ENCODE results near the gene RFX7. TPM values are rescaled to one million over a fixed set of nuclear protein-coding genes. Genes with fewer than 3 reads are reported as not detected.

Gene RFX7
- total and polyA plus RNA-seq, 2 donors (not counting 1 experiment from before 2014, with no cell fraction given) = 6.6 to 44.8 TPM

GRCh38 chr15:56051676-56052075 lies 192.0 kb downstream of the RFX7 start:
- Histone ChIP-seq H3K27ac (ENCODE audit: low read length in 2 of 2) (no peak overlapping the region), H3K4me2 (replicated peaks; ENCODE audit: low read depth, low read length, poor library complexity, severe bottlenecking) (no peak overlapping the region), H2AFZ (ENCODE audit: insufficient read depth, low read depth, low read length, poor library complexity, severe bottlenecking) (peak overlapping the region; percentile 14), H4K20me1 (ENCODE audit: control insufficient read depth, insufficient read depth, low read length, poor library complexity, severe bottlenecking) (no peaks in the 10 kb centered on the region), H3K4me3 (ENCODE audit: control extremely low read depth in 1 of 5, extremely low read depth in 1 of 5, insufficient read depth in 1 of 5, low read depth in 2 of 5, low read length in 4 of 5) (no peak overlapping the region), H3K9me3 (ENCODE audit: control extremely low read depth in 1 of 3, control insufficient read depth in 2 of 3, insufficient read depth in 1 of 3, low read length in 2 of 3) (no peaks in the 10 kb centered on the region), H3K4me1 (ENCODE audit: control insufficient read depth in 2 of 2, insufficient read depth in 2 of 2, low read length in 2 of 2) (no peaks in the 10 kb centered on the region), H3K9ac (ENCODE audit: low read length) (no peak overlapping the region), H3K27me3 (replicated peaks in 1 of 4; ENCODE audit: control extremely low read depth in 1 of 4, control insufficient read depth in 3 of 4, insufficient read depth in 4 of 4, low read length in 3 of 4) (no peaks in the 10 kb centered on the region), H3K79me2 (ENCODE audit: control insufficient read depth, insufficient read depth, low read length) (no peaks in the 10 kb centered on the region), H3K36me3 (replicated peaks in 1 of 2; ENCODE audit: control extremely low read depth in 1 of 2, control insufficient read depth in 1 of 2, extremely low read depth in 1 of 2, insufficient read depth in 2 of 2, low read length in 1 of 2) (no peaks in the 10 kb centered on the region)
- Mint-ChIP-seq H3K27ac (no peak overlapping the region), H3K27me3 (peaks cover 7% of the 10 kb centered on the region), H3K4me1 (no peaks in the 10 kb centered on the region), H3K4me3 (no peak overlapping the region), H3K9me3 (ENCODE audit: insufficient read depth) (no peaks in the 10 kb centered on the region)
- DNase-seq (no peak), ATAC-seq (ENCODE audit: low read depth) (no peak)
- CTCF ChIA-PET = no interaction called here
- POLR2A ChIA-PET = no interaction called here
- TF ChIP-seq CTCF (IDR thresholded peaks at IDR 0.05) (no peak), EZH2 (IDR thresholded peaks at IDR 0.05; ENCODE audit: borderline replicate concordance, insufficient read depth, low read depth, low read length, poor library complexity, severe bottlenecking) (no peak)
- intact Hi-C loops (cut with micrococcal nuclease) = loop anchor here (2.0 kb wide), 1 partner anchor 403 kb away; no protein-coding TSS in a partner anchor

GRCh38 chr15:56049577-56049976 lies 194.1 kb downstream of the RFX7 start:
- Histone ChIP-seq H3K27ac (ENCODE audit: low read length in 2 of 2) (no peak overlapping the region), H2AFZ (ENCODE audit: insufficient read depth, low read depth, low read length, poor library complexity, severe bottlenecking) (no peak overlapping the region), H3K27me3 (replicated peaks in 1 of 4; ENCODE audit: control extremely low read depth in 1 of 4, control insufficient read depth in 3 of 4, insufficient read depth in 4 of 4, low read length in 3 of 4) (no peaks in the 10 kb centered on the region), H3K4me3 (ENCODE audit: control extremely low read depth in 1 of 5, extremely low read depth in 1 of 5, insufficient read depth in 1 of 5, low read depth in 2 of 5, low read length in 4 of 5) (no peak overlapping the region), H4K20me1 (ENCODE audit: control insufficient read depth, insufficient read depth, low read length, poor library complexity, severe bottlenecking) (no peaks in the 10 kb centered on the region), H3K9ac (ENCODE audit: low read length) (no peak overlapping the region), H3K36me3 (replicated peaks in 1 of 2; ENCODE audit: control extremely low read depth in 1 of 2, control insufficient read depth in 1 of 2, extremely low read depth in 1 of 2, insufficient read depth in 2 of 2, low read length in 1 of 2) (no peaks in the 10 kb centered on the region), H3K4me1 (ENCODE audit: control insufficient read depth in 2 of 2, insufficient read depth in 2 of 2, low read length in 2 of 2) (no peaks in the 10 kb centered on the region), H3K9me3 (ENCODE audit: control extremely low read depth in 1 of 3, control insufficient read depth in 2 of 3, insufficient read depth in 1 of 3, low read length in 2 of 3) (no peaks in the 10 kb centered on the region), H3K79me2 (ENCODE audit: control insufficient read depth, insufficient read depth, low read length) (no peaks in the 10 kb centered on the region), H3K4me2 (replicated peaks; ENCODE audit: low read depth, low read length, poor library complexity, severe bottlenecking) (no peak overlapping the region)
- TF ChIP-seq CTCF (IDR thresholded peaks at IDR 0.05) = no peak
- TF ChIP-seq EZH2 (IDR thresholded peaks at IDR 0.05; ENCODE audit: borderline replicate concordance, insufficient read depth, low read depth, low read length, poor library complexity, severe bottlenecking) = no peak
- Mint-ChIP-seq H3K27ac (no peak overlapping the region), H3K4me1 (no peaks in the 10 kb centered on the region), H3K4me3 (no peak overlapping the region), H3K9me3 (ENCODE audit: insufficient read depth) (peaks cover 2% of the 10 kb centered on the region), H3K27me3 (peaks cover 12% of the 10 kb centered on the region)
- 88% methylated on average over 3 of the region's 5 CpGs for WGBS (ENCODE audit: insufficient coverage)
- intact Hi-C loops (cut with micrococcal nuclease) = no loop called here
- ATAC-seq (ENCODE audit: low read depth) (no peak), DNase-seq (no peak)
- CTCF ChIA-PET = no interaction called here
- POLR2A ChIA-PET = no interaction called here
